ENCODE data around the gene MTERF4.

- TF ChIP-seq POLR2A (IDR thresholded peaks at IDR 0.05), result no peak
- TF ChIP-seq, protein P1, sequence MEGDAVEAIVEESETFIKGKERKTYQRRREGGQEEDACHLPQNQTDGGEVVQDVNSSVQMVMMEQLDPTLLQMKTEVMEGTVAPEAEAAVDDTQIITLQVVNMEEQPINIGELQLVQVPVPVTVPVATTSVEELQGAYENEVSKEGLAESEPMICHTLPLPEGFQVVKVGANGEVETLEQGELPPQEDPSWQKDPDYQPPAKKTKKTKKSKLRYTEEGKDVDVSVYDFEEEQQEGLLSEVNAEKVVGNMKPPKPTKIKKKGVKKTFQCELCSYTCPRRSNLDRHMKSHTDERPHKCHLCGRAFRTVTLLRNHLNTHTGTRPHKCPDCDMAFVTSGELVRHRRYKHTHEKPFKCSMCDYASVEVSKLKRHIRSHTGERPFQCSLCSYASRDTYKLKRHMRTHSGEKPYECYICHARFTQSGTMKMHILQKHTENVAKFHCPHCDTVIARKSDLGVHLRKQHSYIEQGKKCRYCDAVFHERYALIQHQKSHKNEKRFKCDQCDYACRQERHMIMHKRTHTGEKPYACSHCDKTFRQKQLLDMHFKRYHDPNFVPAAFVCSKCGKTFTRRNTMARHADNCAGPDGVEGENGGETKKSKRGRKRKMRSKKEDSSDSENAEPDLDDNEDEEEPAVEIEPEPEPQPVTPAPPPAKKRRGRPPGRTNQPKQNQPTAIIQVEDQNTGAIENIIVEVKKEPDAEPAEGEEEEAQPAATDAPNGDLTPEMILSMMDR (IDR thresholded peaks at IDR 0.05), result no peak
These were observed 12.7 kb upstream of the MTERF4 start for GRCh38 chr2:241114836-241115235.
